COLO829 (cell line): ENCODE measurements around the gene PACS1.

Experiments used
- DNase-seq: peaks from one replicate; pipeline ENCODE4 v3.0.0; 2012; ENCODE audit warnings: low spot score

Gene PACS1

GRCh38 chr11:66224226-66224855 lies 154.3 kb downstream of the PACS1 start:
- DNase-seq = no peak

- DNase-seq = no peak
These were observed 155.0 kb downstream of the PACS1 start for GRCh38 chr11:66225066-66225465.

GRCh38 chr11:66226101-66226500 lies 156.0 kb downstream of the PACS1 start:
- DNase-seq = no peak

- DNase-seq = no peak
These were observed 157.6 kb downstream of the PACS1 start for GRCh38 chr11:66227700-66228099.

GRCh38 chr11:66228521-66228920 lies 158.4 kb downstream of the PACS1 start:
- no peak for DNase-seq

- DNase-seq = no peak
These were observed 160.1 kb downstream of the PACS1 start for GRCh38 chr11:66230156-66230555.

- DNase-seq = no peak
These were observed 160.9 kb downstream of the PACS1 start for GRCh38 chr11:66230978-66231377.

- no peak for DNase-seq
These were observed 161.5 kb downstream of the PACS1 start for GRCh38 chr11:66231561-66231960.

GRCh38 chr11:66232769-66233168 lies 162.7 kb downstream of the PACS1 start:
- DNase-seq = no peak

GRCh38 chr11:66233301-66233700 lies 163.2 kb downstream of the PACS1 start:
- no peak for DNase-seq

GRCh38 chr11:66235141-66235540 lies 165.1 kb downstream of the PACS1 start:
- DNase-seq = no peak

- DNase-seq = no peak
These were observed 167.8 kb downstream of the PACS1 start for GRCh38 chr11:66237867-66238266.

- DNase-seq = no peak
These were observed 168.8 kb downstream of the PACS1 start for GRCh38 chr11:66238786-66239413.

- no peak for DNase-seq
These were observed 169.4 kb downstream of the PACS1 start for GRCh38 chr11:66239511-66239910.

GRCh38 chr11:66239998-66240780 lies 170.1 kb downstream of the PACS1 start:
- no peak for DNase-seq

GRCh38 chr11:66240781-66241136 lies 170.7 kb downstream of the PACS1 start:
- no peak for DNase-seq

- DNase-seq = no peak
These were observed 172.2 kb downstream of the PACS1 start for GRCh38 chr11:66242095-66242765.

- no peak for DNase-seq
These were observed 173.9 kb downstream of the PACS1 start for GRCh38 chr11:66243782-66244535.

- DNase-seq = no peak
These were observed 177.2 kb downstream of the PACS1 start for GRCh38 chr11:66247295-66247694.

- no peak for DNase-seq
These were observed 177.7 kb downstream of the PACS1 start for GRCh38 chr11:66247801-66248200.

GRCh38 chr11:66248903-66249302 lies 178.8 kb downstream of the PACS1 start:
- DNase-seq = no peak

GRCh38 chr11:66251809-66252208 lies 181.7 kb downstream of the PACS1 start:
- DNase-seq = no peak
